ENCODE data around the gene APRT. TPM values are rescaled to one million over a fixed set of nuclear protein-coding genes. Genes with fewer than 3 reads are reported as not detected.

APRT gene
- total RNA-seq, 2 experiments from 2014 or later: 105 to 179 TPM

GRCh38 chr16:88784074-88784855 is 27.5 kb downstream of the APRT start:
- intact Hi-C loops (cut with DNase I, micrococcal nuclease): loop anchor here (2.0 to 10.0 kb wide), 8 partner anchors 47 to 829 kb away; partner anchors contain the start of genes BANP (in 1 of the 2), IL17C (in 1 of the 2), MVD (in 1 of the 2) and SNAI3 (in 1 of the 2)

DNA sequence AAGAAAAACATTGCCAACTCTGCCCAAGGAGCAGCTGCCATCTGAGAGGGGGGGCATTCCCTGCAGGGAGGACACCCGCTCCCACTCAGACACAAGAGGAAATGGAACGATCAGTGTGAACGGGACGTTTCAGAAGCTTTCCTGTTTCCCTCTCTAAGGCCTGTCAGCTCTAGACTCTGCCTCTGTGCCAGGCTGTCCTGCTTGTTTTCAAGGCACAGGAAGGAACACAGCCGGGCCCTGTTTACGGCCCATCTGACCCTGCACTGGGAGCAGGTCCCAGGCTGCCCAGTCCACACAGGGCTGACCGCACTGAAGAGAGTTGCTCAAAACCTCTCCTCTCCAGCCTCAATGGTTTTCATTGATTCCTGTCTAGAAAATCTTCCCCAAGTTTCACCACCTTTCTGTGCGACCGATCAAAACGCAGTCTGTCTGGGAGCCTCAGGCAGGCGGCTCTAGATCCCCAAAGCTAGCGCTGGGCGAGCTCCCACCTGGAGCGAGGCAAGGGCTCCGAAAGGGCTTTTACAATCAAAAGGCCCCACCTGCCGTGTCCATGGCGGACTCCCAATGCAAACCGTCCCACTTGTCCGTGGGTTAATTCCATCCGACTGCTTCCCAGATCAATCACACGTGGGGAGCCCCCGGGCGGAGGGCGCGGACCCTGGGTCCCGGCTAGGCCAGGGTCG is 28.2 kb downstream of the APRT start:
- DNase-seq (peak; percentile 39), ATAC-seq (no peak)
- Mint-ChIP-seq H3K36me3 (ENCODE audit: low read depth) (no peaks in the 10 kb centered on the region), H3K4me1 (peaks cover 46% of the 10 kb centered on the region), H3K9me3 (ENCODE audit: low read depth) (no peaks in the 10 kb centered on the region), H3K27ac (peak overlapping the region; percentile 79), H3K27me3 (no peaks in the 10 kb centered on the region), H3K4me3 (peak overlapping the region; percentile 66)
- CTCF ChIA-PET: interaction anchor here (0.7 to 6.4 kb wide), 7 partner anchors 11 to 1575 kb away, joined by 3 to 59 read pairs (median 6); partner anchors contain the start of gene ZNF778
- intact Hi-C loops (cut with DNase I, micrococcal nuclease): loop anchor here (2.0 to 10.0 kb wide), 9 partner anchors 19 to 829 kb away; partner anchors contain the start of genes BANP (in 1 of the 2), CDT1 (in 1 of the 2), IL17C (in 1 of the 2) and MVD (in 1 of the 2)
- POLR2A ChIA-PET: interaction anchor here (1.1 kb wide), 1 partner anchor 20 kb away, joined by 4 read pairs; no protein-coding TSS in a partner anchor

More at GRCh38 chr16:88784074-88784855, 27.5 kb downstream of the APRT start:
- Mint-ChIP-seq H3K9me3 (ENCODE audit: low read depth) (no peaks in the 10 kb centered on the region), H3K4me1 (peaks cover 42% of the 10 kb centered on the region), H3K36me3 (ENCODE audit: low read depth) (no peaks in the 10 kb centered on the region), H3K27me3 (no peaks in the 10 kb centered on the region), H3K27ac (peak overlapping the region; percentile 79), H3K4me3 (peak overlapping the region; percentile 66)
- CTCF ChIA-PET: interaction anchor here (0.6 to 6.4 kb wide), 4 partner anchors 25 to 1575 kb away, joined by 3 to 59 read pairs (median 4); no protein-coding TSS in a partner anchor
- POLR2A ChIA-PET: interaction anchor here (1.1 kb wide), 1 partner anchor 19 kb away, joined by 4 read pairs; no protein-coding TSS in a partner anchor
- peak; percentile 70 for DNase-seq
- ATAC-seq: no peak

- Mint-ChIP-seq H3K9me3 (ENCODE audit: low read depth) (no peaks in the 10 kb centered on the region), H3K4me1 (peaks cover 52% of the 10 kb centered on the region), H3K27me3 (no peaks in the 10 kb centered on the region), H3K27ac (peak overlapping the region; percentile 79), H3K36me3 (ENCODE audit: low read depth) (no peaks in the 10 kb centered on the region), H3K4me3 (peak overlapping the region; percentile 66)
- intact Hi-C loops (cut with DNase I, micrococcal nuclease): loop anchor here (1.0 to 10.0 kb wide), 11 partner anchors 20 to 828 kb away; partner anchors contain the start of genes BANP (in 1 of the 2), CDT1 (in 1 of the 2), CTU2 (in 1 of the 2) and CYBA (in 1 of the 2)
- DNase-seq: peak; percentile 93
- ATAC-seq: peak; percentile 78
- ChIA-PET POLR2A (interaction anchor here (0.6 to 2.1 kb wide), 5 partner anchors 11 to 212 kb away, joined by 3 to 13 read pairs (median 7); partner anchors contain the start of genes APRT and ZC3H18), CTCF (interaction anchor here (0.5 to 6.4 kb wide), 20 partner anchors 11 to 1574 kb away, joined by 3 to 59 read pairs (median 4); partner anchors contain the start of gene ZNF778)
These were observed 29.0 kb downstream of the APRT start for GRCh38 chr16:88782454-88783390.

DNA sequence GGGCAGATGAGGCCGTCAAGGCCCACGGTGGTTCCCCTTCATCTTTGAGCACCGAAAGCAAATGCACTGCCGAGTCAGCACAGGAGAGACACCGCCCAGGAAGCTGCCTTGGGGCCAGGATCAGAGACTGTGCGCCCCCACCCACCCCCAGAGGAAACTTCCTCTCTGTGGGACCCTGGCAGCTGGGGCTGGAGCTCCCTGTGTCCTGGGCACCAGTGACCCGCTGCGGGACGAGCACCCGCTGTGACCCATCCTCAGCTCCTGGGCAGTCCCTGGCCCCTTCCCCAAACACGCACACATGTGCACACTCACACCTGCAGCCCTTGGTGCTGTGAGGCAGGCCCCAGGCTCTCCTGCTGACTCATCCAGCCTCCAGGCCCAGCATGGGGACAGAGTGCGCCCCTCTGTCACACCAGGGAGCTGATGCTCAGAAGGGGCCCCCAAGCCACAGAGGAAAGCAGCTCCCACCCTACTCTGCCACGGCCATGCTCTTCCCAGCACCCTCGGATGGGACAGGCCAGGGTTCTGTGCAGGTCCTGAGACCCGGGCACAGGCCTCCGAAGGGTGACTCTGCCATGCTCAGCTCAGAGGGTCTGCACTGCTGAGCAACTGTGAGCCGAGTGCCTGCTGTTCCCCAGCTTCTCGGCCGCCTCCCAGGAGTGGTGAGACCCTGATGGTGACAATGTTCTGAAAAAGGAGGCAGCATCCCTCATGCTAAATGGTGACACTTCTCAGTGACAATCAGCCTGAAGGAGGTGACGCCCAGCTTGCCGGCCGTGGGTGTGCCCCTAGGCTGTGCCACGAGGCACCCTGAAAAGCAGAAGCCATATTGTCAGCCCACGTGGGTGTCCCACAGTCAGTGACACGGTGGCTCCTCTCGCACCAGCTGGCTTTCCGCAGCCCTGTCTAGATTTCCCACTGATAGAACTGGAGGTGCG is 30.3 kb downstream of the APRT start:
- DNase-seq (peak; percentile 83), ATAC-seq (peak; percentile 53)
- peak overlapping the region; percentile 66 for H3K4me3 Mint-ChIP-seq
- peaks cover 2% of the 10 kb centered on the region for H3K36me3 Mint-ChIP-seq (ENCODE audit: low read depth)
- peak overlapping the region; percentile 79 for H3K27ac Mint-ChIP-seq
- no peaks in the 10 kb centered on the region for H3K9me3 Mint-ChIP-seq (ENCODE audit: low read depth)
- CTCF ChIA-PET: interaction anchor here (0.6 to 6.4 kb wide), 22 partner anchors 9 to 459 kb away, joined by 3 to 59 read pairs (median 3); no protein-coding TSS in a partner anchor
- H3K4me1 Mint-ChIP-seq: peaks cover 53% of the 10 kb centered on the region
- POLR2A ChIA-PET: interaction anchor here (0.6 to 2.1 kb wide), 7 partner anchors 12 to 211 kb away, joined by 3 to 13 read pairs (median 3); partner anchors contain the start of genes APRT and ZC3H18
- intact Hi-C loops (cut with DNase I, micrococcal nuclease): loop anchor here (1.0 to 10.0 kb wide), 14 partner anchors 21 to 827 kb away; partner anchors contain the start of genes APRT (in 1 of the 2), BANP (in 1 of the 2), CDT1 (in 1 of the 2) and CTU2 (in 1 of the 2)
- no peaks in the 10 kb centered on the region for H3K27me3 Mint-ChIP-seq

DNA sequence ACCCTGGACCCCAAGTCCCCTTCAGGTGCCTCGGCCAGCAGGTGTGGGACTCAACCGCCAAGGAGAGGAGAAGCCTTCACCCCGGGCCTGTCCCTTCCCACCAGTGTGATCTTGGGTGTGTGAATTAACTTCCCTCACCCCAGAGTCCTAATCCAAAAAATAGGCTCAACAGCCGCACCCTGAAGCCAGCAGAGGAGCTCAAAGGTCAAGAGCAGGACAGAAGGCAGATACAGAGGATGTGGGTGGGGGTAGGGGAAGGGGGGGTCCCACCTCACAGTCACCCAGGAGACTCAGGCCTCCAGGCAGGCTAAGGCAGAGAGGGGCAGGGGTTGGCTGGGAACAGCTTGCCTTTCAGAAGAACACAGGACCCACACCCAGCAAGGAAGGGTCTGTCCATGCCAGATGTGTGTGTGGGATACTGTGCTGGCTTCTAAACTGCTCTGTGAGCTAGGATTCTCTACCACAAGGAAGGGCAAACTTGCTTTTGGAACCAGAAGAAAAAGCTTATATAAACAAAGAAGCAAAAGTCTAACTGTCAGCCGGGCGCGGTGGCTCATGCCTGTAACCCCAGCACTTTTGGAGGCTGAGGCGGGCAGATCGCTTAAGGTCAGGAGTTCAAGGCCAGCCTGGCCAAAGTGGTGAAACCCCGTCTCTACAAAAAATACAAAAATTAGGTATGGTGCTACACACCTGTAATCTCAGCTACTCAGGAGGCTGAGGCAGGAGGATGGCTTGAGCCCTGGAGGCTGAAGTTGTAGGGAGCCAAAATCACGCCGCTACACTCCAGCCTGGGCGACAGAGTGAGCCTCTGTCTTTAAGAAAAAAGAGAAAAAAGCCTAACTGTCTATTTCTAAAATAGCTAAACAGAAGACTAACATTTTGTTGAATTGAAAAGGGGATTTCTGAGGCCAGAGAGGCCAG is 31.3 kb downstream of the APRT start:
- ATAC-seq (no peak), DNase-seq (peak; percentile 29)
- Mint-ChIP-seq H3K9me3 (ENCODE audit: low read depth) (no peaks in the 10 kb centered on the region), H3K27ac (peak overlapping the region; percentile 79), H3K27me3 (no peaks in the 10 kb centered on the region), H3K36me3 (ENCODE audit: low read depth) (peaks cover 2% of the 10 kb centered on the region), H3K4me3 (peak overlapping the region; percentile 66), H3K4me1 (peaks cover 53% of the 10 kb centered on the region)
- CTCF ChIA-PET: interaction anchor here (0.6 to 6.4 kb wide), 12 partner anchors 8 to 407 kb away, joined by 3 to 59 read pairs (median 4); no protein-coding TSS in a partner anchor
- POLR2A ChIA-PET: interaction anchor here (0.9 to 2.1 kb wide), 3 partner anchors 22 to 80 kb away, joined by 3 to 13 read pairs (median 3); partner anchors contain the start of gene APRT
- intact Hi-C loops (cut with DNase I, micrococcal nuclease): loop anchor here (1.0 to 10.0 kb wide), 8 partner anchors 31 to 826 kb away; partner anchors contain the start of genes APRT (in 1 of the 2), BANP (in 1 of the 2), IL17C (in 1 of the 2) and SPG7 (in 1 of the 2)

GRCh38 chr16:88779406-88780141 is 32.2 kb downstream of the APRT start:
- CTCF ChIA-PET: interaction anchor here (0.7 to 6.4 kb wide), 4 partner anchors 33 to 270 kb away, joined by 3 to 59 read pairs (median 4); no protein-coding TSS in a partner anchor
- peak overlapping the region; percentile 79 for H3K27ac Mint-ChIP-seq
- peaks cover 2% of the 10 kb centered on the region for H3K36me3 Mint-ChIP-seq (ENCODE audit: low read depth)
- peak overlapping the region; percentile 66 for H3K4me3 Mint-ChIP-seq
- H3K9me3 Mint-ChIP-seq (ENCODE audit: low read depth): no peaks in the 10 kb centered on the region
- DNase-seq: no peak
- POLR2A ChIA-PET: interaction anchor here (1.2 kb wide), 1 partner anchor 13 kb away, joined by 4 read pairs; no protein-coding TSS in a partner anchor
- no peak for ATAC-seq
- H3K27me3 Mint-ChIP-seq: no peaks in the 10 kb centered on the region
- intact Hi-C loops (cut with DNase I, micrococcal nuclease): loop anchor here (10.0 kb wide), 4 partner anchors 145 to 825 kb away; partner anchors contain the start of genes BANP (in 1 of the 2), IL17C (in 1 of the 2), SPG7 (in 1 of the 2) and ZFPM1 (in 1 of the 2)
- peaks cover 53% of the 10 kb centered on the region for H3K4me1 Mint-ChIP-seq

DNA sequence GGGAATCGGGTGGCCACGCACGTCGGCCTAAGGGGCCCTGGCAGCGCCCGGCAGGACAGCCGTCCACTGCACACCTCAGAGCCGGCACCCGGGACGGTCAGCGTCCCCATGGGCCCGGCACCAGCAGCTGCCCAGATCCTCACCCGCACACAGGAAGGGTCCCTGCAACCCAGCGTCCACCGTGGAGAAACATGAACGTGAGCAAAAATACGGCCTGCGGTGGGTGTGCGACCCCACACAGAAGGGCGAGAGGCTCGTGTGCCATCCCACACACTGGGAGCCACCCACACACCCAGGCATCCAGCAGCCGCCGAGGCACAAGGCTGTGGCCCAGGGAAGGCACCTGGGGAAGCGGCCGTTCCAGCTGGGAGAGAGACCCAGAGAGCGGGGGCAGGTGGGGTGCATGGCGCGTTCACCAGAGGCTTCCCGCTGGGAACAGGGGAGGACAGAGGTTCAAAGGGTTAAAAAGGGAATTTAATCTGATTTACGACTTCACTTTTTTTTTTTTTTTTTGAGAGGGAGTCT is 33.1 kb downstream of the APRT start:
- intact Hi-C loops (cut with DNase I, micrococcal nuclease): no loop called here
- CTCF ChIA-PET: interaction anchor here (0.7 to 1.5 kb wide), 2 partner anchors 41 to 271 kb away, joined by 4 to 5 read pairs; no protein-coding TSS in a partner anchor
- H3K4me1 Mint-ChIP-seq: peaks cover 52% of the 10 kb centered on the region
- H3K36me3 Mint-ChIP-seq (ENCODE audit: low read depth): peaks cover 2% of the 10 kb centered on the region
- no peak for ATAC-seq
- H3K27ac Mint-ChIP-seq: no peak overlapping the region
- H3K4me3 Mint-ChIP-seq: no peak overlapping the region
- POLR2A ChIA-PET: interaction anchor here (1.2 kb wide), 1 partner anchor 14 kb away, joined by 4 read pairs; no protein-coding TSS in a partner anchor
- DNase-seq: no peak
- H3K27me3 Mint-ChIP-seq: no peaks in the 10 kb centered on the region
- no peaks in the 10 kb centered on the region for H3K9me3 Mint-ChIP-seq (ENCODE audit: low read depth)

DNA sequence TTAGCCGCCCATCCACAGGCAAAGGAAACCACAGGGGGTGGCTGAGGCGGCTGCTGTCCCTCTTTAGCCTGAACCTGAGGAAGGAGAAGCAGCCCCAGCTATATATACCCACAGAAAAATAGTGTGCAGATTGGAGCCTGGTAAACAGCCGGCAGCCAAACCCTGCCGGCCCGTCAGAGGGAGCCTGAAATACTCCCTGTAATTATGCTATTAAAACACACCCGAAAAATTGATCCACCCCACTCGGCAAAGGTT is 33.5 kb downstream of the APRT start:
- intact Hi-C loops (cut with DNase I, micrococcal nuclease): no loop called here
- CTCF ChIA-PET: interaction anchor here (1.5 kb wide), 1 partner anchor 41 kb away, joined by 5 read pairs; no protein-coding TSS in a partner anchor
- H3K27ac Mint-ChIP-seq: no peak overlapping the region
- no peaks in the 10 kb centered on the region for H3K27me3 Mint-ChIP-seq
- H3K4me3 Mint-ChIP-seq: no peak overlapping the region
- ATAC-seq (no peak), DNase-seq (no peak)
- POLR2A ChIA-PET: interaction anchor here (0.6 to 0.7 kb wide), 2 partner anchors 9 to 19 kb away, joined by 3 read pairs; no protein-coding TSS in a partner anchor
- H3K9me3 Mint-ChIP-seq (ENCODE audit: low read depth): no peaks in the 10 kb centered on the region
- peaks cover 2% of the 10 kb centered on the region for H3K36me3 Mint-ChIP-seq (ENCODE audit: low read depth)
- H3K4me1 Mint-ChIP-seq: peaks cover 48% of the 10 kb centered on the region
